Psoas muscle (tissue), 8 donors: Measurements from ENCODE around the gene SH3BP4. TPM values are rescaled to one million over a fixed set of nuclear protein-coding genes. Genes with fewer than 3 reads are reported as not detected.

Experiments used
- ATAC-seq, 4 donors: fragments of 200-7000 bp; cut with Tn5 transposase; one replicate each; pipeline ENCODE4 v1.9.1; 2020; ENCODE audit warnings: moderate library complexity in 3 of 4, mild to moderate bottlenecking in 2 of 4
- DNase-seq, 2 donors: peaks; one replicate each; pipeline ENCODE4 v3.0.0-alpha.2; 2020
- H3K27ac ChIP-seq: fragments of 200-600 bp; one replicate; pipeline ENCODE4 v1.8.0; 2022
- H3K27me3 ChIP-seq, 3 donors: fragments of 200-600 bp in 1 of 3; one replicate each; pipeline versions ENCODE4 v1.6.1 to v1.8.0; 2013 to 2022; ENCODE audit warnings: low read length in 2 of 3, mild to moderate bottlenecking in 2 of 3, moderate library complexity in 1 of 3; ENCODE audit not compliant: insufficient read depth in 3 of 3
- H3K36me3 ChIP-seq, 2 donors: fragments of 200-600 bp in 1 of 2; one replicate each; pipeline versions ENCODE4 v1.6.1 to v1.8.0; 2013 to 2022; ENCODE audit warnings: low read depth in 1 of 2, mild to moderate bottlenecking in 1 of 2, moderate library complexity in 1 of 2; ENCODE audit not compliant: insufficient read depth in 1 of 2
- H3K4me1 ChIP-seq: fragments of 200-600 bp; one replicate; pipeline ENCODE4 v1.8.0; 2022
- H3K4me3 ChIP-seq: fragments of 200-600 bp; one replicate; pipeline ENCODE4 v1.8.0; 2022; ENCODE audit warnings: mild to moderate bottlenecking
- H3K9me3 ChIP-seq: fragments of 200-600 bp; one replicate; pipeline ENCODE4 v1.8.0; 2022
- WGBS, 3 donors: extraction: QIAGEN DNeasy Blood & Tissue Kit; methylation state at CpG; one replicate each; pipeline versions ENCODE4 v1.1.6 to v1.1.7; 2013; 5-methylcytosine and 5-hydroxymethylcytosine counted together
- intact Hi-C, 2 donors: fragments of 100-400 bp; cut with DNase I; formaldehyde crosslinking; loops; one replicate each; pipeline versions ENCODE4 v1.11.0 to v1.14.2; 2022
- polyA plus RNA-seq, 3 donors: library from polyadenylated mRNA; stranded (reverse); fragments of 200-250 nt; gene quantifications; one replicate each; pipeline ENCODE4 v1.2.3, GENCODE V29; 2013
- total RNA-seq, 4 donors: library from RNA; stranded (reverse); fragmentation: NEBNext Ultra II Directional in 2 of 4; extraction: Animal tissue kit (Norgen Biotek cat#: 25700) in 2 of 4; gene quantifications; one replicate each; pipeline versions ENCODE4 v1.2.1 to v1.2.4, GENCODE V29; 2021 to 2023
- TF ChIP-seq, protein P1 (sequence below): fragments of 200-600 bp; IDR thresholded peaks from one replicate; pipeline ENCODE4 v1.8.0; 2022; ENCODE audit warnings: antibody characterized with exemption
- donor health status: healthy with polysubstance abuse.
- donor health status: DM: no; HTN: no; CAD: no; lungs with moderate emphysema.
- donor health status: Bipolar disorder and iron deficiency.
- donor health status: healthy.
- donor health status: DM: yes; HTN: yes; CAD: no.
- donor health status: DM: no; HTN: no; CAD: no.
- donor health status: DM: no; HTN: no; CAD: no.
- donor health status: DM: yes; HTN: yes; CAD: no.

The SH3BP4 gene
- total and polyA plus RNA-seq, 7 donors, result 3.0 to 14.9 (median 9.4) TPM

DNA sequence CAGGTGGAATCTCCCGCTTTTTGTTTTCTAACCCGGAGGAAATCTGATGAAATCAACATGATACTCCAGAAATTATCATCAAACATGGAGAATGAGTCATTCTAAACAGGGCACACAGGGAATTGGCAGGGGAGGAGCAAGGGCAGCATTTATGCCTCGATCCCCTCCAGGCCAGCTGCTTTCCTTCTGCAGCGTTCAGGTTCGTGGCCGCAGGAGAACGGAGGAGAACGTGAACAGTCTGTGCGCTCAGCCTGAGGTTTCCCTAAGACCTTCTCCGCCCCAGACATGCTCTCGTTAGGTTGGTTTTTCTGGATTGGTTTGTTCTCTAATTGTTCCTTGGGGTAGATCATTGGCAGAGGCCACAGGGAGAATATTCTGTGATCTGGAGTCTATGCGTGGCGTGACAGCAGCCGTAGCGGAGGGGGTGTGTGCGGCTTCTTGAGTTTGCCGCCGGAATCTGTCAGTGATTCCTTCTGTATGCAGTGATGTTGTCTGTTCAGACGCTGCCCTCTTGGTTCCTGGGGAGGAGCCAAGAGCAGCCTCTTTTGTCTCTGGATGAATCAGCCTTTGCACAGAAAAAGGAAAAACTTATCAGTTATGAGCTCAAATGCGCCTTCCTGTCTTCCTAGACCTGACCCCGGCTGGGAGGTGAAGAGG, 75.9 kb downstream of the SH3BP4 start:
- no peak for DNase-seq
- TF ChIP-seq, protein P1, sequence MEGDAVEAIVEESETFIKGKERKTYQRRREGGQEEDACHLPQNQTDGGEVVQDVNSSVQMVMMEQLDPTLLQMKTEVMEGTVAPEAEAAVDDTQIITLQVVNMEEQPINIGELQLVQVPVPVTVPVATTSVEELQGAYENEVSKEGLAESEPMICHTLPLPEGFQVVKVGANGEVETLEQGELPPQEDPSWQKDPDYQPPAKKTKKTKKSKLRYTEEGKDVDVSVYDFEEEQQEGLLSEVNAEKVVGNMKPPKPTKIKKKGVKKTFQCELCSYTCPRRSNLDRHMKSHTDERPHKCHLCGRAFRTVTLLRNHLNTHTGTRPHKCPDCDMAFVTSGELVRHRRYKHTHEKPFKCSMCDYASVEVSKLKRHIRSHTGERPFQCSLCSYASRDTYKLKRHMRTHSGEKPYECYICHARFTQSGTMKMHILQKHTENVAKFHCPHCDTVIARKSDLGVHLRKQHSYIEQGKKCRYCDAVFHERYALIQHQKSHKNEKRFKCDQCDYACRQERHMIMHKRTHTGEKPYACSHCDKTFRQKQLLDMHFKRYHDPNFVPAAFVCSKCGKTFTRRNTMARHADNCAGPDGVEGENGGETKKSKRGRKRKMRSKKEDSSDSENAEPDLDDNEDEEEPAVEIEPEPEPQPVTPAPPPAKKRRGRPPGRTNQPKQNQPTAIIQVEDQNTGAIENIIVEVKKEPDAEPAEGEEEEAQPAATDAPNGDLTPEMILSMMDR, result no peak
- H3K27me3 ChIP-seq, result peaks cover 0 to 5% (median 2%) of the 10 kb centered on the region in 3 donors
- peaks cover 6% of the 10 kb centered on the region for H3K4me1 ChIP-seq
- 64 to 75% (median 68%) methylated on average over 21 of the region's 21 CpGs for WGBS, 3 donors
- no peaks in the 10 kb centered on the region for H3K9me3 ChIP-seq
- intact Hi-C loops, result no loop called here
- H3K4me3 ChIP-seq, result no peak overlapping the region
- H3K36me3 ChIP-seq, result no peaks in the 10 kb centered on the region
- no peak overlapping the region for H3K27ac ChIP-seq
- no peak for ATAC-seq

DNA sequence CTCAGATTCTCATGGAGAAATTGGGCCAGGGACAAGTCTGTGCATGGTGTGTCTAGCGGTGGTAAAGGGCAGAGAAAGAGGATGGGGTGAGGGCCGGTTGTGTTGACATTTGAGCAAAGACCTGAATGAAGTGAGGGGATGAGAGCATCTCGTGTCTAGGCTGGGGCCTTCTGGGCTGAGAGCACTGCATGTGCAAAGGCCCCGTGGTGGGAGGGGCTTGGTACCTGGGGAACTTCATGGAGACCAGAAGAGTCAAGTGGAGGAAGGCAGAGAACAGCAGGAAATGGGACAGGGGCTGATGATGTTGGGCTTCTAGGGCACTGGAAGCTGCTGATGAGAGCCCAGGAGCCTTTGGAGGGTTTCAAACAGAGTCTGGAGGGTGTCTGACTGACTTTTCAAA, 76.8 kb downstream of the SH3BP4 start:
- no peak overlapping the region for H3K4me3 ChIP-seq
- DNase-seq (no peak), ATAC-seq (no peak)
- H3K4me1 ChIP-seq, result peaks cover 6% of the 10 kb centered on the region
- H3K27ac ChIP-seq, result no peak overlapping the region
- peaks cover 0 to 5% (median 0%) of the 10 kb centered on the region in 3 donors for H3K27me3 ChIP-seq
- 82 to 95% (median 92%) methylated on average over 4 of the region's 4 CpGs for WGBS, 3 donors
- TF ChIP-seq, protein P1, result no peak
- H3K36me3 ChIP-seq, result no peaks in the 10 kb centered on the region
- intact Hi-C loops, result no loop called here
- no peaks in the 10 kb centered on the region for H3K9me3 ChIP-seq

DNA sequence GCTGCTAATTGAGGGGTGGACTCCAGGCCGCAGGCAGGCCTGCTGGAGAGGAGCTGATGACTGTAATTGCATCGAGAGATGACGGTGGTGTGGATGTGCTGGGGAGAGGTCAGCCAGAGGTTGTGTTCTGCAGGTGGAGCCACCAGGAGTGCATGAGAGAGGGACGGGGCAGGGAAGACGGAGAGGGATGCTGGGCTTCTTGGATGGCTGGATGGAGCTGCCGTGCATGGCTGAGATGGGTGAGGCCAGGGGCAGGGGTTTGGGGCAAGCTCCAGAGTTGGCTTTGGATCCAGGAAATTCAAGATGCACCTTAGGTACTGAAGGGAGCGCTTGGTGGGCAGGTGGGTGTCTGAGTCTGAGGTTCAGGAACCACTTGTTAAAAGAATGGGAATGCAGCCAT, 77.2 kb downstream of the SH3BP4 start:
- Histone ChIP-seq H3K27ac (no peak overlapping the region), H3K27me3 (peaks cover 0 to 5% (median 0%) of the 10 kb centered on the region in 3 donors), H3K4me3 (no peak overlapping the region), H3K4me1 (peaks cover 6% of the 10 kb centered on the region), H3K9me3 (no peaks in the 10 kb centered on the region), H3K36me3 (no peaks in the 10 kb centered on the region)
- ATAC-seq (no peak), DNase-seq (no peak)
- intact Hi-C loops, result no loop called here
- TF ChIP-seq, protein P1, result no peak
- WGBS, 3 donors, result 94 to 97% (median 95%) methylated on average over 7 of the region's 7 CpGs

DNA sequence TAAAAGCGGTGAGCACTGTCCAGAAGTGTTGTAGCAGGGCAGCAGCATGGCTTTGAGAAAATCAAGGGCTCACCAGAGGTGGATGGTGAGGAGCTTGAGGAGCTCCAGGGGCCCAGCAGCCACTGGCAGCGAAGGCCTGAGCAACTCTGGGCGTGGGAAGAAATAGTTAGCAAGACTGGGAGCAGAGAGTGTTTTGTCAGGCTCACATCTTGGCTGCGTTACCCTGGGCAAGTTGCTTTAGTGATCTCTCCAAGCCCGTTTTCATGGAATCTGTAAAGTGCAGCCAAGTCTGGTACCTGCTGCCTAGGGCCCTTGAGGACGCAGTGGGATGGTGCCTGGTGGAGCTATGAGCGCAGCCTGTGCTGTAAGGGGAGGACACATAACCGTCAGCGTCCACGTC, 78.3 kb downstream of the SH3BP4 start:
- TF ChIP-seq, protein P1, result no peak
- Histone ChIP-seq H3K36me3 (no peaks in the 10 kb centered on the region), H3K27ac (no peak overlapping the region), H3K9me3 (no peaks in the 10 kb centered on the region), H3K4me1 (peaks cover 6% of the 10 kb centered on the region), H3K27me3 (peaks cover 0 to 5% (median 0%) of the 10 kb centered on the region in 3 donors), H3K4me3 (no peak overlapping the region)
- 65 to 79% (median 78%) methylated on average over 10 of the region's 10 CpGs for WGBS, 3 donors
- ATAC-seq (peak in 2 of 4 donors; percentile 36 to 37), DNase-seq (no peak)
- intact Hi-C loops, result no loop called here

DNA sequence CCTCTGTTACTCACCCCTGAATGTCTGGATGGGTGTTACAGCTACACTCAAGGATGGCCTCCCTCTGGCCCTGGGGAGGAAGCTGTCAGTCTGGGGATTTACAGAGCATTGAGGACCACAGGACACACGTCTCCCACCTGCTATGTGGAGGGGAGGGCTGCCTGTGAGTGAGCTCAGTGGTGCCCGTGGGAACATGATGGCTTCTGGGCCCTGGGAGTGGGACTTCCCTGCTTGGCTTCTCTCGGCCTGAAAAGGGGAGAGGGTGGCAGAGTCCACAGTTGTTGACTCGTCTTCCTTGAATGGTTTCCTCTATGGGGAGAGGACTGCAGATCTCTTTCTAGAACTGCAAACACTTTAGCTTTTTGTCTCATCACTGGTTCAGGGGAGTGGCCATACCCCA, 79.1 kb downstream of the SH3BP4 start:
- H3K4me3 ChIP-seq, result no peak overlapping the region
- no peaks in the 10 kb centered on the region for H3K36me3 ChIP-seq
- H3K27me3 ChIP-seq, result peaks cover 0 to 5% (median 0%) of the 10 kb centered on the region in 3 donors
- TF ChIP-seq, protein P1, result no peak
- ATAC-seq (no peak), DNase-seq (no peak)
- intact Hi-C loops, result no loop called here
- 77 to 84% (median 83%) methylated on average over 4 of the region's 4 CpGs for WGBS, 3 donors
- no peaks in the 10 kb centered on the region for H3K9me3 ChIP-seq
- no peak overlapping the region for H3K27ac ChIP-seq
- H3K4me1 ChIP-seq, result peaks cover 6% of the 10 kb centered on the region
